ENCODE measurements around the gene PROKR2.

The PROKR2 gene

GRCh38 chr20:5316188-5317158 lies at the start of gene PROKR2:
TSS of gene PROKR2 (minus strand) at chr20:5316954. CDS start at chr20:5314369, 2,585 bp downstream.
- peak; percentile 19 for DNase-seq

- no peak for DNase-seq
These were observed 48.3 kb upstream of the PROKR2 start for GRCh38 chr20:5364997-5365597.

- no peak for DNase-seq
These were observed 47.5 kb upstream of the PROKR2 start for GRCh38 chr20:5364136-5364821.

GRCh38 chr20:5362771-5363170 lies 46.0 kb upstream of the PROKR2 start:
- DNase-seq, result no peak

GRCh38 chr20:5361176-5361575 lies 44.4 kb upstream of the PROKR2 start:
- DNase-seq, result no peak

GRCh38 chr20:5357946-5358345 lies 41.2 kb upstream of the PROKR2 start:
- DNase-seq, result no peak

GRCh38 chr20:5356941-5357340 lies 40.2 kb upstream of the PROKR2 start:
- DNase-seq, result no peak

- no peak for DNase-seq
These were observed 38.1 kb upstream of the PROKR2 start for GRCh38 chr20:5354901-5355300.

- DNase-seq, result no peak
These were observed 37.1 kb upstream of the PROKR2 start for GRCh38 chr20:5353624-5354496.

GRCh38 chr20:5349448-5349847 lies 32.7 kb upstream of the PROKR2 start:
- no peak for DNase-seq

- DNase-seq, result no peak
These were observed 25.3 kb upstream of the PROKR2 start for GRCh38 chr20:5342021-5342420.

- no peak for DNase-seq
These were observed 14.6 kb upstream of the PROKR2 start for GRCh38 chr20:5331340-5331739.

GRCh38 chr20:5328268-5328667 lies 11.5 kb upstream of the PROKR2 start:
- DNase-seq, result no peak

- no peak for DNase-seq
These were observed 10.6 kb upstream of the PROKR2 start for GRCh38 chr20:5327356-5327755.

GRCh38 chr20:5315807-5316187 lies 957 bp downstream of the PROKR2 start:
- no peak for DNase-seq

GRCh38 chr20:5313916-5314315 lies 2.8 kb downstream of the PROKR2 start:
- DNase-seq, result no peak

GRCh38 chr20:5312518-5312917 lies 4.2 kb downstream of the PROKR2 start:
- no peak for DNase-seq

- no peak for DNase-seq
These were observed 6.8 kb downstream of the PROKR2 start for GRCh38 chr20:5309971-5310370.

GRCh38 chr20:5298811-5299210 lies 17.9 kb downstream of the PROKR2 start:
- no peak for DNase-seq

GRCh38 chr20:5297280-5298004 lies 19.3 kb downstream of the PROKR2 start:
- no peak for DNase-seq

GRCh38 chr20:5290596-5290995 lies 26.2 kb downstream of the PROKR2 start:
- DNase-seq, result no peak

GRCh38 chr20:5282561-5282960 lies 34.2 kb downstream of the PROKR2 start:
- no peak for DNase-seq
